Trophoblast cell (in vitro differentiated cells and primary cell): ENCODE results near the gene FOXO6. TPM values are rescaled to one million over a fixed set of nuclear protein-coding genes. Genes with fewer than 3 reads are reported as not detected.

Experiments used
- DNase-seq, 2 donors: peaks; one replicate each; pipeline ENCODE4 v3.0.0-alpha.2; 2016
- H2AFZ ChIP-seq: 2 replicates; pipeline ENCODE4 v1.6.1; 2013; ENCODE audit warnings: low read length, moderate library complexity, mild to moderate bottlenecking; ENCODE audit not compliant: insufficient read depth, poor library complexity
- H2AK5ac ChIP-seq: 2 replicates; pipeline ENCODE4 v1.6.1; 2013; ENCODE audit warnings: mild to moderate bottlenecking, low read length
- H2BK120ac ChIP-seq: 2 replicates; pipeline ENCODE4 v1.6.1; 2013; ENCODE audit warnings: low read length, mild to moderate bottlenecking, moderate library complexity; ENCODE audit not compliant: insufficient read depth, poor library complexity
- H2BK12ac ChIP-seq: 2 replicates; pipeline ENCODE4 v1.6.1; 2013; ENCODE audit warnings: mild to moderate bottlenecking, low read length, moderate library complexity
- H2BK5ac ChIP-seq: 2 replicates; pipeline ENCODE4 v1.6.1; 2013; ENCODE audit warnings: low read length, low read depth, moderate library complexity, mild to moderate bottlenecking; ENCODE audit not compliant: poor library complexity
- H3K14ac ChIP-seq: 2 replicates; pipeline ENCODE4 v1.6.1; 2013; ENCODE audit warnings: mild to moderate bottlenecking, low read length
- H3K18ac ChIP-seq: 2 replicates; pipeline ENCODE4 v1.6.1; 2013; ENCODE audit warnings: mild to moderate bottlenecking, low read length
- H3K23ac ChIP-seq: 2 replicates; pipeline ENCODE4 v1.6.1; 2013; ENCODE audit warnings: low read length
- H3K27ac ChIP-seq: 2 replicates; pipeline ENCODE4 v1.5.1; 2013; ENCODE audit warnings: low read depth, mild to moderate bottlenecking, inconsistent platforms, low read length, moderate library complexity
- H3K27me3 ChIP-seq: 2 replicates; pipeline ENCODE4 v1.6.1; 2013; ENCODE audit warnings: inconsistent platforms, mild to moderate bottlenecking, low read length, moderate library complexity; ENCODE audit not compliant: insufficient read depth
- H3K36me3 ChIP-seq, 2 experiments: 1 replicate in 1 of 2; 2 replicates in 1 of 2; pipeline ENCODE4 v1.6.1; 2013; ENCODE audit warnings: low read length in 2 of 2, mild to moderate bottlenecking in 2 of 2, moderate library complexity in 1 of 2; ENCODE audit not compliant: insufficient read depth in 2 of 2, control insufficient read depth in 1 of 2
- H3K4ac ChIP-seq: 2 replicates; pipeline ENCODE4 v1.6.1; 2013; ENCODE audit warnings: low read depth, mild to moderate bottlenecking, low read length, moderate library complexity
- H3K4me1 ChIP-seq, 2 experiments: 1 replicate in 1 of 2; 2 replicates in 1 of 2; pipeline ENCODE4 v1.6.1; 2013; ENCODE audit warnings: low read length in 2 of 2, mild to moderate bottlenecking in 2 of 2, moderate library complexity in 1 of 2; ENCODE audit not compliant: insufficient read depth in 2 of 2, control insufficient read depth in 1 of 2
- H3K4me2 ChIP-seq: 2 replicates; pipeline ENCODE4 v1.6.1; 2013; ENCODE audit warnings: inconsistent platforms, mild to moderate bottlenecking, low read length, moderate library complexity
- H3K4me3 ChIP-seq: 2 replicates; pipeline ENCODE4 v1.5.1; 2013; ENCODE audit warnings: mild to moderate bottlenecking, low read depth, low read length, inconsistent platforms
- H3K79me1 ChIP-seq: one replicate; pipeline ENCODE4 v1.6.1; 2013; ENCODE audit warnings: low read length
- H3K79me2 ChIP-seq: 2 replicates; pipeline ENCODE4 v1.6.1; 2013; ENCODE audit warnings: low read length, mild to moderate bottlenecking; ENCODE audit not compliant: control insufficient read depth, insufficient read depth, poor library complexity
- H3K9ac ChIP-seq: 2 replicates; pipeline ENCODE4 v1.6.1; 2013; ENCODE audit warnings: mild to moderate bottlenecking, low read length
- H3K9me3 ChIP-seq: 2 replicates; pipeline ENCODE4 v1.6.1; 2013; ENCODE audit warnings: low read depth, mild to moderate bottlenecking, control low read depth, inconsistent platforms, low read length; ENCODE audit not compliant: insufficient read depth
- H4K12ac ChIP-seq: 2 replicates; pipeline ENCODE4 v1.6.1; 2013; ENCODE audit warnings: low read depth, mild to moderate bottlenecking, low read length, moderate library complexity
- H4K8ac ChIP-seq: 2 replicates; pipeline ENCODE4 v1.6.1; 2013; ENCODE audit warnings: low read depth, mild to moderate bottlenecking, low read length, moderate library complexity
- H4K91ac ChIP-seq: one replicate; pipeline ENCODE4 v1.6.1; 2013; ENCODE audit warnings: low read depth, mild to moderate bottlenecking, low read length, moderate library complexity
- WGBS: extraction: QIAGEN DNeasy Blood & Tissue Kit; methylation state at CpG from one replicate; pipeline ENCODE4 v1.1.7; 2013; ENCODE audit warnings: missing lambda C conversion rate; ENCODE audit not compliant: insufficient read length, insufficient coverage; ENCODE audit errors: extremely low coverage; 5-methylcytosine and 5-hydroxymethylcytosine counted together
- polyA plus RNA-seq: library from polyadenylated mRNA; stranded (reverse); fragments of 200-250 nt; gene quantifications from 2 replicates; pipeline ENCODE4 v1.2.3, GENCODE V29; 2013

Gene FOXO6
- 119 and 130 TPM in 2 replicates for polyA plus RNA-seq

DNA sequence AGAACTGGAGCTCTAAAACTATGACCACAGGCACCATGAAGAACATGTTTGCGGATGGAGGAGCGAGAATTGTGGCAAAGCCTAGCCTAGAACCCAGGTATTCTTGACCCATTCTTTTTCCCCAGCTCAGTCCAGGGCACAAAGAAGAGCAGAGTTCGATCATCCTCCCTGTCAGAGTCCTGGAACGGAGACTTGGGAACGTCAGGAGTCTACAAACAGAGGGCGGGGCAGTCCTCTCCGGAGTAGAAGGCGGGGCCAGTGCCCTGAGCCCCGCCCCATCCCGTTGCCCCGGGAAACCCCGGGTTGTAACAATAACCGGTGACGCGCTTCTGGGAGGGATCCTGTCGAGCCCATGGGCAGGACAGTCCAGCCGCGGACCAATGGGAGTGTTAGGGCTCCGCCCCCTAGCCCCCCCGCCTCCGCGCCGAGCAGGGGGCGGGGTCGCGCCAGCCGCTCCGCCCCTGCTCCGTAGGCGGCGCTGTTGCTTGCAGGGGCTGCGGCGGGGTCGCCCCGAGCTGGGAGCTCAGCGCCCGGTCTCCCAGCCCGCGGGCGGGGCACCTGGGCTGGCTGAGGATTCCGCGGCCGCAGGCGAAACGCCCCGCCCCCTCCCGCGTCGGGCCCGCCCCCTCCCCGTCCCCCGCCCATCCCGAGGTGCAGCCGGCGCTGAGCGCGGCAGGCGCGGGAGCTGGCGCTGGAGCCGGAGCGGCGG is at the start of gene FOXO6:
FOXO6 (plus strand) TSS at position 649 of the 709 bp plus-strand sequence.
- WGBS, result no CpG with 5 or more reads among the region's 63 CpGs
- Histone ChIP-seq H3K4me3 (peak within 1 kb of the TSS; percentile 72), H3K14ac (peak within 1 kb of the TSS; percentile 59), H3K4me2 (peak within 1 kb of the TSS; percentile 84), H3K9me3 (peaks cover 3% of the 10 kb centered on the region), H3K36me3 (no peaks in the 10 kb centered on the region), H3K23ac (no peak within 1 kb of the TSS), H4K8ac (peak within 1 kb of the TSS; percentile 13), H3K79me2 (peaks cover 4% of the 10 kb centered on the region), H2AK5ac (no peak within 1 kb of the TSS), H3K18ac (peak within 1 kb of the TSS; percentile 74), H2BK12ac (no peak within 1 kb of the TSS), H2BK120ac (peak within 1 kb of the TSS; percentile 16), H3K4me1 (peaks cover 39 to 48% of the 10 kb centered on the region in 2 experiments), H3K79me1 (peaks cover 25% of the 10 kb centered on the region), H3K27me3 (peaks cover 16% of the 10 kb centered on the region), H3K9ac (peak within 1 kb of the TSS; percentile 37), H4K12ac (no peak within 1 kb of the TSS), H2AFZ (peak within 1 kb of the TSS; percentile 43), H3K27ac (peak within 1 kb of the TSS; percentile 29), H2BK5ac (peak within 1 kb of the TSS; percentile 12), H3K4ac (no peak within 1 kb of the TSS), H4K91ac (peak within 1 kb of the TSS; percentile 52)
- DNase-seq, result peak; percentile 99 to 100

DNA sequence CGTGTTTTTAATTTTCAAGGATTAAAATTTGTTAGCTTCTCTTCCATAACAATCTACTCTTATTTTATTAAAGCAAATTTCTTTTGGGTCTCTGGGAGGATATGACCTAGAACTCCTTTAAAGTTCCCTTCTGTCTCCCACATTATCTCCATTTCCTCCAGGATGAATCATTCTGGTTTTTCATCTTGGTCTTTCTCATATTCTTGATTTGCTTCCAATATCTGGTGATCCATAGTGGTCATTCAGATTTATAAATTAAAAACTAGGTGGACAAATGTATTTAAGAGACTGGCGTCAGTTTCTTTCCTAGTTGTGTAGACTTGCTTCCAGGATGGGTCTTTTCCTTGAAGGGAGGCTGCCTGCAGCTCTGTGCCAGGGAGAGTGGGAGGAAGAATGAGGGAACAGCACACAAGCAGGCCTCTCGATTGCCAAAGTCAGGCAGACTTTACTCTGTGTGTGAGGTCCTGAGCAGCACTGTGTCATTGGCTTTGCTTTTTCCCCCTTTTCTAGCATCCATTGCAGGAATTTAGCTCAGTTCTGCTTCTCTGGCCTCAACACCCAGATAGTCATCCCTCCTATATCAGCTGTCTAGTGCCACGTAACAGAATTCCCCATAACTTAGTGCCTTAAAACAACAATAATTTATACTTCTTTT is 48.1 kb upstream of the FOXO6 start:
- Histone ChIP-seq H2AK5ac (no peak overlapping the region), H3K4ac (no peak overlapping the region), H3K36me3 (no peaks in the 10 kb centered on the region), H3K9ac (no peak overlapping the region), H3K14ac (no peak overlapping the region), H3K4me3 (no peak overlapping the region), H3K79me2 (no peaks in the 10 kb centered on the region), H2AFZ (no peak overlapping the region), H4K8ac (no peak overlapping the region), H3K79me1 (no peaks in the 10 kb centered on the region), H3K18ac (no peak overlapping the region), H3K27ac (no peak overlapping the region), H3K4me2 (no peak overlapping the region), H2BK120ac (no peak overlapping the region), H3K4me1 (peaks cover 7 to 13% of the 10 kb centered on the region in 2 experiments), H3K23ac (no peak overlapping the region), H4K12ac (no peak overlapping the region), H2BK5ac (no peak overlapping the region), H3K27me3 (no peaks in the 10 kb centered on the region), H2BK12ac (no peak overlapping the region), H4K91ac (no peak overlapping the region), H3K9me3 (no peaks in the 10 kb centered on the region)
- DNase-seq, result no peak
- no CpG with 5 or more reads among the region's 4 CpGs for WGBS

DNA sequence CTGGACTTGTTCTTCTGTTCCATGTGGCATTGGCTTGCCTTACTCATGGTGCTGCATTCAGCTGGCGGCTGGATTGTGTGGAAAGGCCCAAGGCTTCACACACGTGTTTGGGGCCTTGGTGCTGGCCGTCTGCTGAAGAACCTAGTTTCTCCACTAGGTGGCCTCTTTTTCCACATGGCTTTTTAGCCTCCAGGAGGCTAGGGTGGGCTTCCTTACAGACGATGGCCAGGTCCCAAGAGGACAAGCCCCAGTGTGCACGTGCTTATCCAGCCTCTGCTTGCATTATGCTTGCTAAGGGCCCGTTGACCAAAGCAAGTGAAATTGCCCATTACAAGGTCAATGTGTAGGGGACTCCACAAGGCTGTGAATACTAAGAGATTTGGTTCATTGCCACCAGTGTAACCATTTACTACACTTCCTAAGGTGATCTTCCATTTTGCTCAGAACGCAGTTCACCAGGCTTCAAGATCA is 47.5 kb upstream of the FOXO6 start:
- WGBS, result no CpG with 5 or more reads among the region's 7 CpGs
- no peak overlapping the region for H3K4me2 ChIP-seq
- no peak overlapping the region for H3K23ac ChIP-seq
- H3K79me2 ChIP-seq, result no peaks in the 10 kb centered on the region
- H3K9ac ChIP-seq, result no peak overlapping the region
- H2AFZ ChIP-seq, result no peak overlapping the region
- no peak overlapping the region for H2BK120ac ChIP-seq
- no peak overlapping the region for H3K4me3 ChIP-seq
- H3K4ac ChIP-seq, result no peak overlapping the region
- no peak overlapping the region for H4K12ac ChIP-seq
- no peak overlapping the region for H4K8ac ChIP-seq
- H3K4me1 ChIP-seq, result peaks cover 9 to 15% of the 10 kb centered on the region in 2 experiments
- no peak overlapping the region for H3K27ac ChIP-seq
- no peak overlapping the region for H3K18ac ChIP-seq
- peak; percentile 21 to 51 for DNase-seq
- H3K14ac ChIP-seq, result no peak overlapping the region
- H2AK5ac ChIP-seq, result no peak overlapping the region
- H3K27me3 ChIP-seq, result no peaks in the 10 kb centered on the region
- no peaks in the 10 kb centered on the region for H3K36me3 ChIP-seq
- H4K91ac ChIP-seq, result no peak overlapping the region
- H2BK12ac ChIP-seq, result no peak overlapping the region
- H2BK5ac ChIP-seq, result no peak overlapping the region
- H3K9me3 ChIP-seq, result no peaks in the 10 kb centered on the region
- H3K79me1 ChIP-seq, result no peaks in the 10 kb centered on the region

GRCh38 chr1:41314376-41315145 is 46.7 kb upstream of the FOXO6 start:
- no peak overlapping the region for H3K4me3 ChIP-seq
- no peak overlapping the region for H4K91ac ChIP-seq
- no peak overlapping the region for H2BK12ac ChIP-seq
- no peaks in the 10 kb centered on the region for H3K27me3 ChIP-seq
- no peak overlapping the region for H3K23ac ChIP-seq
- H2BK5ac ChIP-seq, result no peak overlapping the region
- H3K27ac ChIP-seq, result no peak overlapping the region
- no peak overlapping the region for H2AFZ ChIP-seq
- H3K79me1 ChIP-seq, result peaks cover 2% of the 10 kb centered on the region
- peaks cover 9 to 16% of the 10 kb centered on the region in 2 experiments for H3K4me1 ChIP-seq
- H3K9ac ChIP-seq, result no peak overlapping the region
- H3K4ac ChIP-seq, result no peak overlapping the region
- H4K12ac ChIP-seq, result no peak overlapping the region
- peak in 1 of 2 donors; percentile 41 for DNase-seq
- no CpG with 5 or more reads among the region's 11 CpGs for WGBS
- no peak overlapping the region for H3K18ac ChIP-seq
- H2BK120ac ChIP-seq, result no peak overlapping the region
- no peak overlapping the region for H3K14ac ChIP-seq
- H4K8ac ChIP-seq, result no peak overlapping the region
- H3K36me3 ChIP-seq, result no peaks in the 10 kb centered on the region
- no peaks in the 10 kb centered on the region for H3K9me3 ChIP-seq
- no peaks in the 10 kb centered on the region for H3K79me2 ChIP-seq
- H3K4me2 ChIP-seq, result no peak overlapping the region
- no peak overlapping the region for H2AK5ac ChIP-seq
